GM12878 (cell line): ENCODE data around the gene SLC6A3. TPM values are rescaled to one million over a fixed set of nuclear protein-coding genes. Genes with fewer than 3 reads are reported as not detected.

Source experiments
- ATAC-seq: fragments of 200-7000 bp; cut with Tn5 transposase; 3 replicates; pipeline ENCODE4 v1.9.1; 2020; ENCODE audit warnings: mild to moderate bottlenecking, moderate library complexity
- BruUV-seq: library from RNA; stranded (reverse); fragments of 400-500 nt; replicated peaks from 2 replicates; lab custom pipeline; 2021; lab: Mats Ljungman, UMichigan
- CTCF ChIA-PET: fragments of 300-600 bp; sonication (Branson Sonifier 250); formaldehyde crosslinking; extraction: SDS; loops from one replicate; lab custom pipeline; 2021; ENCODE audit warnings: inconsistent platforms; lab: Yijun Ruan, JAX
- POLR2A ChIA-PET: fragments of 350-600 bp; formaldehyde crosslinking; extraction: SDS; loops from one replicate; lab custom pipeline; 2021; ENCODE audit warnings: inconsistent platforms; lab: Charles Lee
- RAD21 ChIA-PET: fragments of 300-600 bp; sonication (Branson Sonifier 250); formaldehyde crosslinking; loops from one replicate; lab custom pipeline; 2023; ENCODE audit warnings: antibody characterized with exemption; ENCODE audit not compliant: unreplicated experiment; lab: Charles Lee
- SMC1A ChIA-PET: fragments of 300-600 bp; sonication (Branson Sonifier 250); formaldehyde crosslinking; loops from one replicate; lab custom pipeline; 2023; ENCODE audit not compliant: unreplicated experiment, uncharacterized antibody; lab: Charles Lee
- DNase-seq: peaks from one replicate; pipeline ENCODE4 v3.0.0-alpha.2; 2011; ENCODE audit warnings: low read depth, low spot score
- FAIRE-seq: peaks from 3 replicates; lab custom pipeline; 2011; peaks lifted over from hg19 to GRCh38; lab: Jason Lieb, UNC
- H2AFZ ChIP-seq: 2 replicates; pipeline ENCODE4 v1.6.0; 2011; ENCODE audit warnings: low read depth, low read length, control low read depth; ENCODE audit not compliant: control insufficient read depth
- H3K27ac ChIP-seq: 2 replicates; pipeline ENCODE4 v1.5.1; 2011; ENCODE audit warnings: control low read depth; ENCODE audit not compliant: control insufficient read depth, insufficient read depth
- H3K27me3 ChIP-seq, 2 experiments: replicated peaks in 1 of 2; 2 replicates each; pipeline versions ENCODE4 v1.6.0 to v1.6.1; 2011; ENCODE audit warnings: low read length in 1 of 2; ENCODE audit not compliant: control insufficient read depth in 2 of 2, insufficient read depth in 2 of 2
- H3K36me3 ChIP-seq, 2 experiments: 2 replicates each; pipeline ENCODE4 v1.5.1; 2011; ENCODE audit warnings: low read length in 1 of 2; ENCODE audit not compliant: control insufficient read depth in 2 of 2, insufficient read depth in 2 of 2
- H3K4me1 ChIP-seq: 2 replicates; pipeline ENCODE4 v1.6.1; 2011; ENCODE audit warnings: mild to moderate bottlenecking, low read length, moderate library complexity, mixed read lengths; ENCODE audit not compliant: control insufficient read depth, insufficient read depth
- H3K4me2 ChIP-seq: 2 replicates; pipeline ENCODE4 v1.6.0; 2011; ENCODE audit warnings: control low read depth; ENCODE audit not compliant: control insufficient read depth, insufficient read depth
- H3K4me3 ChIP-seq: fragments of 200-600 bp; sonication (generic); 2 replicates; pipeline ENCODE4 v1.5.1; 2016
- H3K79me2 ChIP-seq: 2 replicates; pipeline ENCODE4 v1.6.0; 2011; ENCODE audit warnings: low read length; ENCODE audit not compliant: control insufficient read depth, insufficient read depth
- H3K9ac ChIP-seq: 2 replicates; pipeline ENCODE4 v1.8.0; 2011; ENCODE audit warnings: low read length, control low read depth, mixed read lengths; ENCODE audit not compliant: control insufficient read depth, insufficient read depth
- H3K9me3 ChIP-seq: replicated peaks from 3 replicates; pipeline ENCODE4 v1.5.1; 2011; ENCODE audit warnings: mild to moderate bottlenecking, low read length; ENCODE audit not compliant: control insufficient read depth, insufficient read depth
- H4K20me1 ChIP-seq: 2 replicates; pipeline ENCODE4 v1.6.0; 2011; ENCODE audit not compliant: control insufficient read depth, insufficient read depth
- BCL3 ChIP-seq: IDR thresholded peaks from 2 replicates; pipeline ENCODE4 v1.6.1; 2011; ENCODE audit warnings: borderline replicate concordance, low read depth, mild to moderate bottlenecking, moderate library complexity, low read length; ENCODE audit not compliant: insufficient read depth, poor library complexity, severe bottlenecking
- CHD1 ChIP-seq: IDR thresholded peaks from 2 replicates; pipeline ENCODE4 v1.6.1; 2012; ENCODE audit warnings: low read depth, low read length, improper control_type of control experiment
- EED ChIP-seq: sonication (generic); IDR thresholded peaks from 2 replicates; pipeline ENCODE4 v1.6.1; 2016; ENCODE audit warnings: antibody characterized with exemption, low read depth
- RCOR1 ChIP-seq: conservative IDR thresholded peaks from 2 replicates; pipeline ENCODE4 v1.6.1; 2012; ENCODE audit warnings: low read depth, low read length, improper control_type of control experiment
- STAT3 ChIP-seq: IDR thresholded peaks from 2 replicates; pipeline ENCODE4 v1.6.1; 2011; ENCODE audit warnings: low read depth, low read length, improper control_type of control experiment
- WRNIP1 ChIP-seq: IDR thresholded peaks from 2 replicates; pipeline ENCODE4 v1.6.1; 2011; ENCODE audit warnings: low read depth, low read length, improper control_type of control experiment, borderline replicate concordance
- WGBS: methylation state at CpG from one replicate; pipeline ENCODE4 v1.1.6; 2016; ENCODE audit warnings: low lambda C conversion rate; ENCODE audit not compliant: insufficient replicate concordance, insufficient coverage; ENCODE audit errors: missing lambda C conversion rate; 5-methylcytosine and 5-hydroxymethylcytosine counted together
- in situ Hi-C: fragments of 300-500 bp; cut with MboI; formaldehyde crosslinking; loops from 9 replicates; pipeline ENCODE4 v1.14.3; 2018; ENCODE audit warnings: mixed read lengths
- intact Hi-C: fragments of 100-400 bp; cut with micrococcal nuclease; formaldehyde crosslinking; loops from one replicate; pipeline ENCODE4 v1.14.2; 2022; ENCODE audit not compliant: unreplicated experiment
- polyA plus RNA-seq, 11 experiments: library from polyadenylated mRNA; depleted of rRNA in 4 of 11; unstranded in 6 of 11; stranded (reverse) in 5 of 11; fragments of >200 nt; fragmentation: Nextera tagmentation in 4 of 11; fragmentation: Illumina TruSeq in 1 of 11; extraction: Ambion mirVana in 4 of 11; extraction: Trizol in 1 of 11; gene quantifications; 1 replicate in 1 of 11; 2 replicates in 10 of 11; pipeline versions ENCODE4 v1.2.1 to v1.2.3, GENCODE V29; 2011 to 2016; ENCODE audit warnings: inconsistent platforms in 2 of 11, missing spikeins in 2 of 11, low read depth in 1 of 11
- total RNA-seq, 4 experiments: library from RNA; depleted of rRNA in 3 of 4; stranded (reverse); fragments of >200 nt in 3 of 4; fragmentation: Illumina TruSeq in 1 of 4; extraction: Trizol in 1 of 4; gene quantifications; 2 replicates each; pipeline versions ENCODE4 v1.2.1 to v1.2.3, GENCODE V29; 2013 to 2021

The SLC6A3 gene
- total and polyA plus RNA-seq, 10 of the 15 experiments (the other 5 are each of a cell fraction or from before 2014, with no cell fraction given): 0.01 TPM; not detected in 9

GRCh38 chr5:1431021-1431811 is 14.0 kb downstream of the SLC6A3 start:
- H3K4me3 ChIP-seq: no peak overlapping the region
- no peaks in the 10 kb centered on the region for H4K20me1 ChIP-seq
- no peak for FAIRE-seq
- H3K4me1 ChIP-seq: no peaks in the 10 kb centered on the region
- no peak overlapping the region for H3K4me2 ChIP-seq
- no peaks in the 10 kb centered on the region for H3K27me3 ChIP-seq
- no peak for TF ChIP-seq STAT3
- no peak for TF ChIP-seq CHD1
- TF ChIP-seq RCOR1: no peak
- no peak for TF ChIP-seq EED
- no peak for TF ChIP-seq BCL3
- no peak for TF ChIP-seq WRNIP1
- TF ChIP-seq, all 136 proteins: peak for 0
- no TSS peak for BruUV-seq
- H3K27ac ChIP-seq: no peak overlapping the region
- intact Hi-C loops (no loop called here), in situ Hi-C loops (no loop called here)
- DNase-seq (no peak), ATAC-seq (no peak)
- ChIA-PET POLR2A (no interaction called here), SMC1A (no interaction called here), RAD21 (no interaction called here), CTCF (no interaction called here)
- peaks cover 2% of the 10 kb centered on the region for H3K9me3 ChIP-seq
- no peak overlapping the region for H3K9ac ChIP-seq
- H2AFZ ChIP-seq: no peak overlapping the region
- WGBS: 69% methylated on average over 25 of the region's 33 CpGs
- H3K36me3 ChIP-seq: no peaks in the 10 kb centered on the region
- H3K79me2 ChIP-seq: no peaks in the 10 kb centered on the region
